Peyer's patch (tissue), 4 donors: ENCODE measurements around the gene ANKRD65. TPM values are rescaled to one million over a fixed set of nuclear protein-coding genes. Genes with fewer than 3 reads are reported as not detected.
A peak's percentile ranks its signal among the peaks of the same experiment; 100 is the strongest.
"Not testable (repeated sequence)": the region's sequence is repeated elsewhere in the genome, so short reads cannot be mapped to it uniquely, and the experiment has no call there.

Source experiments
- DNase-seq, 3 donors: peaks; one replicate each; pipeline ENCODE4 v3.0.0-alpha.2; 2017 to 2019
- H3K27ac ChIP-seq, 4 donors: fragments of 200-600 bp; sonication (generic); one replicate each; pipeline ENCODE4 v1.5.1; 2016 to 2019
- H3K27me3 ChIP-seq, 2 donors: fragments of 200-600 bp; sonication (generic); one replicate each; pipeline ENCODE4 v1.5.1; 2019
- H3K36me3 ChIP-seq, 3 donors: fragments of 200-600 bp; sonication (generic); one replicate each; pipeline ENCODE4 v1.5.1; 2016 to 2019
- H3K4me1 ChIP-seq, 4 donors: fragments of 200-600 bp; sonication (generic); one replicate each; pipeline ENCODE4 v1.5.1; 2016 to 2019
- H3K4me3 ChIP-seq, 4 donors: fragments of 200-600 bp; sonication (generic); 1 replicate in 3 of 4; 2 replicates in 1 of 4; pipeline ENCODE4 v1.5.1; 2016 to 2019; ENCODE audit warnings: mild to moderate bottlenecking in 1 of 4
- H3K9me3 ChIP-seq, 4 donors: fragments of 200-600 bp; sonication (generic); one replicate each; pipeline ENCODE4 v1.5.1; 2016 to 2019; ENCODE audit warnings: mild to moderate bottlenecking in 1 of 4
- POLR2A ChIP-seq, 2 donors: fragments of 450-650 bp; IDR thresholded peaks; one replicate each; pipeline ENCODE4 v1.5.1; 2017; ENCODE audit warnings: antibody characterized with exemption in 2 of 2, mild to moderate bottlenecking in 2 of 2, moderate library complexity in 2 of 2
- total RNA-seq, 4 donors: library from RNA; depleted of rRNA; stranded (reverse); fragments of >200 nt; gene quantifications; one replicate each; pipeline ENCODE4 v1.1.0, GENCODE V29; 2016
- TF ChIP-seq, protein P1 (sequence below), 6 experiments: fragments of 450-650 bp in 4 of 6; fragments of 200-600 bp in 2 of 6; sonication (generic) in 1 of 6; IDR thresholded peaks; one replicate each; pipeline ENCODE4 v1.5.1; 2017 to 2019; ENCODE audit warnings: antibody characterized with exemption in 6 of 6, mild to moderate bottlenecking in 3 of 6, moderate library complexity in 1 of 6

Gene ANKRD65
- total RNA-seq, 4 donors from 2014 or later, result 0.54 to 11.6 (median 2.0) TPM

DNA sequence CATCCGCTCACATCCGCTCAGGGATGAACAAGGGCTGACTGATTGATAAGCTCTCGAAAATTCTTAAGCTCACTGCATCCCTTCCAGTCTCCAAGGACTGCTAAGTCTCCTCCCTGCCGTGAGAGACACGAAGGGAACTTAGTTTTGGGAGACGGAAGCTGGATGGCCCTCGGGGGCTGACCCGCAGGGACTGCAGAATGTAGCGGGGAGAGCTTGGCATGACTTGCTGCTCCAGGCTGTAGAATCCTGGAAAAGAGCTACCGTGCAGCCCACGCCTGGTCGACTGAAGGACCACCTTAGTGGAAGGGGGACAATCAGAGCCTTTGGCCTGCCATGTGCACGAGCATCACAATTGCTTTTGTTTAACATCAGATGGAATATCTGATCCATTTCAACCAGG is 5.3 kb downstream of the ANKRD65 start:
- peaks cover 0 to 13% (median 4%) of the 10 kb centered on the region in 4 donors for H3K4me1 ChIP-seq
- H3K9me3 ChIP-seq, result no peaks in the 10 kb centered on the region
- H3K4me3 ChIP-seq, result no peak overlapping the region
- H3K27me3 ChIP-seq, result no peaks in the 10 kb centered on the region
- no peak for TF ChIP-seq POLR2A (IDR thresholded peaks at IDR 0.05)
- TF ChIP-seq, protein P1, sequence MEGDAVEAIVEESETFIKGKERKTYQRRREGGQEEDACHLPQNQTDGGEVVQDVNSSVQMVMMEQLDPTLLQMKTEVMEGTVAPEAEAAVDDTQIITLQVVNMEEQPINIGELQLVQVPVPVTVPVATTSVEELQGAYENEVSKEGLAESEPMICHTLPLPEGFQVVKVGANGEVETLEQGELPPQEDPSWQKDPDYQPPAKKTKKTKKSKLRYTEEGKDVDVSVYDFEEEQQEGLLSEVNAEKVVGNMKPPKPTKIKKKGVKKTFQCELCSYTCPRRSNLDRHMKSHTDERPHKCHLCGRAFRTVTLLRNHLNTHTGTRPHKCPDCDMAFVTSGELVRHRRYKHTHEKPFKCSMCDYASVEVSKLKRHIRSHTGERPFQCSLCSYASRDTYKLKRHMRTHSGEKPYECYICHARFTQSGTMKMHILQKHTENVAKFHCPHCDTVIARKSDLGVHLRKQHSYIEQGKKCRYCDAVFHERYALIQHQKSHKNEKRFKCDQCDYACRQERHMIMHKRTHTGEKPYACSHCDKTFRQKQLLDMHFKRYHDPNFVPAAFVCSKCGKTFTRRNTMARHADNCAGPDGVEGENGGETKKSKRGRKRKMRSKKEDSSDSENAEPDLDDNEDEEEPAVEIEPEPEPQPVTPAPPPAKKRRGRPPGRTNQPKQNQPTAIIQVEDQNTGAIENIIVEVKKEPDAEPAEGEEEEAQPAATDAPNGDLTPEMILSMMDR (IDR thresholded peaks at IDR 0.05), result no peak
- H3K27ac ChIP-seq, result no peak overlapping the region
- no peaks in the 10 kb centered on the region for H3K36me3 ChIP-seq
- DNase-seq, result no peak

DNA sequence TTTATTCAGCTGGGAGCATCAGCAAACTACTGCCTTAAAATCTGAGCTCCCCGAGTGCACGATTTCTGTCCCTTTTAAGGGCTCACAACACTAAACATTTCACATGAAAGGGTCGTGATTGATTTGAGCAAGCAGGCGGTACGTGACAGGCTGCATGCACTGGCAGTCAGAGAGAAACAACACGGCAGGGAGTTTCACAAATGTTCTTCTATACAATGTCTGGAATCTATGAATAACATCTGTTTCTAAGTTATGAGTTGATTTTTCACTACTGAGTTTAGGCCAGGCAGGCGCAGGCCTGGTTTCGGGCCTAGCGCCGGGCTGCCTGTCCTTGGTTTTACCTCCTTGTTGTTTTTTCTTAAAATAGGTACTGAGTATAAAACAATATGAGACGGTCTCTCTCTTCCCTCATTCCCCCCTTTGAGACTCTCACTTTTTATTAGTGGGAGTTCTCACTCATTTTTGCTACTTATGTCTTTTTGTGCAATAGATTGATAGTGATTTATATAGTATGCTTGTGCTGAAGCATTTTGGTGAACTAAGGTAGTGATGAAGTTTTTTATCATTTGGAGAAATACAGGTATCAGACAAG is 8.7 kb downstream of the ANKRD65 start:
- DNase-seq, result not testable (repeated sequence)

GRCh38 chr1:1411626-1412025 is 9.4 kb downstream of the ANKRD65 start:
- peaks cover 0 to 13% (median 4%) of the 10 kb centered on the region in 4 donors for H3K4me1 ChIP-seq
- no peak overlapping the region for H3K4me3 ChIP-seq
- H3K27me3 ChIP-seq, result no peaks in the 10 kb centered on the region
- no peaks in the 10 kb centered on the region for H3K36me3 ChIP-seq
- no peaks in the 10 kb centered on the region for H3K9me3 ChIP-seq
- TF ChIP-seq POLR2A (IDR thresholded peaks at IDR 0.05), result no peak
- no peak overlapping the region for H3K27ac ChIP-seq
- DNase-seq, result no peak

More for the DNA sequence above, 8.7 kb downstream of the ANKRD65 start:
- not testable (repeated sequence) for H3K36me3 ChIP-seq, H3K9me3 ChIP-seq, H3K27ac ChIP-seq, H3K27me3 ChIP-seq, H3K4me3 ChIP-seq
- peaks cover 0 to 13% (median 4%) of the 10 kb centered on the region in 4 donors for H3K4me1 ChIP-seq

DNA sequence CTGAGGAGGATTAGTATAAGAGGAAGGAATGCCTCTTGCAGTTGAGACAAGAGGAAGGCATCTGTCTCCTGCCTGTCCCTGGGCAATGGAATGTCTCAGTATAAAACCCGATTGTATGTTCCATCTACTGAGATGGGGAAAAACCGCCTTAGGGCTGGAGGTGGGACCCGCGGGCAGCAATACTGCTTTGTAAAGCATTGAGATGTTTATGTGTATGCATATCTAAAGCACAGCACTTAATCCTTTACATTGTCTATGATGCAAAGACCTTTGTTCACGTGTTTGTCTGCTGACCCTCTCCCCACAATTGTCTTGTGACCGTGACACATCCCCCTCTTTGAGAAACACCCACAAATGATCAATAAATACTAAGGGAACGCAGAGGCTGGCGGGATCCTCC is 10.8 kb downstream of the ANKRD65 start:
- not testable (repeated sequence) for H3K27ac ChIP-seq

GRCh38 chr1:1407636-1408318 is 13.3 kb downstream of the ANKRD65 start:
- peaks cover 0 to 27% (median 12%) of the 10 kb centered on the region in 4 donors for H3K4me1 ChIP-seq
- peak in 2 of 3 donors; percentile 28 to 55 for DNase-seq
- H3K36me3 ChIP-seq, result peaks cover 0 to 28% (median 0%) of the 10 kb centered on the region in 3 donors
- no peaks in the 10 kb centered on the region for H3K27me3 ChIP-seq
- peak overlapping the region; percentile 74 to 100 (median 88) for H3K4me3 ChIP-seq
- H3K27ac ChIP-seq, result peak overlapping the region; percentile 88 to 95 (median 91)
- TF ChIP-seq, protein P1 (IDR thresholded peaks at IDR 0.05), result peak in 3 of 6 experiments; percentile 22 to 32 (median 30)
- TF ChIP-seq POLR2A (IDR thresholded peaks at IDR 0.05), result no peak
- no peaks in the 10 kb centered on the region for H3K9me3 ChIP-seq

More for the DNA sequence above, 10.8 kb downstream of the ANKRD65 start:
- H3K4me1 ChIP-seq, result peaks cover 0 to 26% (median 12%) of the 10 kb centered on the region in 4 donors
- not testable (repeated sequence) for H3K27me3 ChIP-seq, H3K36me3 ChIP-seq, H3K4me3 ChIP-seq, DNase-seq, H3K9me3 ChIP-seq

- peaks cover 0 to 34% (median 0%) of the 10 kb centered on the region in 3 donors for H3K36me3 ChIP-seq
- peak; percentile 95 to 98 (median 97) for DNase-seq
- peak within 1 kb of the TSS; percentile 74 to 100 (median 88) for H3K4me3 ChIP-seq
- H3K27me3 ChIP-seq, result no peaks in the 10 kb centered on the region
- no peaks in the 10 kb centered on the region for H3K9me3 ChIP-seq
- H3K4me1 ChIP-seq, result peaks cover 0 to 27% (median 12%) of the 10 kb centered on the region in 4 donors
- H3K27ac ChIP-seq, result peak within 1 kb of the TSS; percentile 88 to 95 (median 91)
- TF ChIP-seq, protein P1 (IDR thresholded peaks at IDR 0.05), result peak in 1 of 6 experiments; percentile 3
- peak; percentile 69 to 72 for TF ChIP-seq POLR2A (IDR thresholded peaks at IDR 0.05)
These were observed 14.0 kb downstream of the ANKRD65 start, which contains the start of gene MRPL20 for GRCh38 chr1:1406821-1407635. TSS of gene MRPL20 (minus strand) at chr1:1407293. CDS start at chr1:1407217, 76 bp downstream.
